ENCODE data around the gene HNF4A. TPM values are rescaled to one million over a fixed set of nuclear protein-coding genes. Genes with fewer than 3 reads are reported as not detected.

The HNF4A gene
- total RNA-seq, 4 donors from 2014 or later, result 0.63 TPM; not detected in 3

GRCh38 chr20:44349349-44349748 lies 6.2 kb upstream of the HNF4A start:
- H3K4me1 ChIP-seq, result no peaks in the 10 kb centered on the region
- whole genome bisulfite sequencing, result 81% methylated on average over 3 of the region's 3 CpGs
- TF ChIP-seq CTCF (IDR thresholded peaks at IDR 0.05), result no peak
- TF ChIP-seq POLR2A (IDR thresholded peaks at IDR 0.05; ENCODE audit: low read depth), result no peak
- TF ChIP-seq EP300 (IDR thresholded peaks at IDR 0.05), result no peak
- no peak for TF ChIP-seq POLR2AphosphoS5 (IDR thresholded peaks at IDR 0.05)

GRCh38 chr20:44350567-44350966 lies 4.9 kb upstream of the HNF4A start:
- intact Hi-C loops (cut with DNase I), result no loop called here
- no peak for DNase-seq (ENCODE audit: extremely low spot score)
- H3K27ac ChIP-seq (replicated peaks in 1 of 4), result no peak overlapping the region
- no peaks in the 10 kb centered on the region for H3K9me3 ChIP-seq
- H3K36me3 ChIP-seq, result no peaks in the 10 kb centered on the region
- no peaks in the 10 kb centered on the region for H3K4me1 ChIP-seq
- WGBS, result 86% methylated on average over 6 of the region's 6 CpGs
- TF ChIP-seq POLR2A (IDR thresholded peaks at IDR 0.05; ENCODE audit: low read depth) (no peak), CTCF (IDR thresholded peaks at IDR 0.05) (no peak), EP300 (IDR thresholded peaks at IDR 0.05) (no peak), POLR2AphosphoS5 (IDR thresholded peaks at IDR 0.05) (no peak)
- peaks cover 0 to 35% (median 0%) of the 10 kb centered on the region in 4 donors for H3K27me3 ChIP-seq
- H3K4me3 ChIP-seq, result no peak overlapping the region

More at GRCh38 chr20:44349349-44349748, 6.2 kb upstream of the HNF4A start:
- no peak overlapping the region for H3K4me3 ChIP-seq
- H3K36me3 ChIP-seq, result no peaks in the 10 kb centered on the region
- no peaks in the 10 kb centered on the region for H3K9me3 ChIP-seq
- intact Hi-C loops (cut with DNase I), result no loop called here
- peaks cover 0 to 28% (median 0%) of the 10 kb centered on the region in 4 donors for H3K27me3 ChIP-seq
- DNase-seq (ENCODE audit: extremely low spot score), result no peak
- H3K27ac ChIP-seq (replicated peaks in 1 of 4), result no peak overlapping the region

DNA sequence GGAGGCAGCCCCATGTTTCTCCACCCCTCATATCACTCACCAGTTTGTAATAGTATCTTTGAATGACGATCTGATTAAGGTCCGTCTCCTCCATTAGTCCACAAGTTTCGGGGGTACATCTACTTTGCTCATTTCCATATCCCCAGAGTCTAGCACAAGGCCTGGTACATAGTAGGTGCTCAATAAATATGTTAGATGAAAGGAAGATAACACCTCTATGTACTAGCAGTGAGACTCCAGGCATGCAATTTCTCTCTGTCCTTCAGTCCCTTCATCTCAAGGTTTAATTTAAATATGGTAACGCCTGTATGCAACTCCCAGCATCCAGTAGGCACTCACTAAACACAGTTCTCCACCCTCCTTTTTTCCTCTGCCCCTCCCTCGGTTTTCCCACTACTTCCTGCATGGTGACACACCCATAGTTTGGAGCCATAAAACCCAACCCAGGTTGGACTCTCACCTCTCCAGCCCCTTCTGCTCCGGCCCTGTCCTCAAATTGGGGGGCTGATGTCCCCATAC lies 461 bp upstream of the HNF4A start:
- Histone ChIP-seq H3K27me3 (peaks cover 0 to 45% (median 0%) of the 10 kb centered on the region in 4 donors), H3K36me3 (no peaks in the 10 kb centered on the region), H3K4me1 (peaks cover 0 to 5% (median 2%) of the 10 kb centered on the region in 4 donors), H3K4me3 (no peak overlapping the region), H3K9me3 (no peaks in the 10 kb centered on the region), H3K27ac (replicated peaks in 1 of 4) (no peak overlapping the region)
- TF ChIP-seq POLR2A (IDR thresholded peaks at IDR 0.05; ENCODE audit: low read depth) (no peak), EP300 (IDR thresholded peaks at IDR 0.05) (no peak), CTCF (IDR thresholded peaks at IDR 0.05) (no peak), POLR2AphosphoS5 (IDR thresholded peaks at IDR 0.05) (no peak)
- intact Hi-C loops (cut with DNase I), result no loop called here
- DNase-seq (ENCODE audit: extremely low spot score), result no peak
- 92% methylated on average over 6 of the region's 6 CpGs for WGBS

DNA sequence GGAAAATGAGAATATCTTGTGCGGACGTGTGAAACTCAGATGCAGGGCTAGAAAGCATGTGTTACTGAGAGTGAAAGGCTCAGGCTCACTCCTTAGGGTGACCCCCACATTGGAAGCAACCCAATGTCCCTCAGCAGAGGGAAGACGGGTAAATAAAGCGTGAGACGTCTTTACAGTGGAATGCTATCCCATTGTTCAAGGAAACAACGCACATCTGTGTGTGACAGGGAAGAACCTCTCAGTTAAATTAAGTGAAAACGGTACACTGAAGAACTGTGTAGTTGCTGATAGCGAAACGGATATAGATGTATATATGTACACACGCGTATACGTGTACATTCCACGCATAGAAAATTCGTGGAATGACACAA lies 839 bp downstream of the HNF4A start:
- intact Hi-C loops (cut with DNase I), result no loop called here
- Histone ChIP-seq H3K4me1 (peaks cover 0 to 5% (median 2%) of the 10 kb centered on the region in 4 donors), H3K27me3 (peaks cover 0 to 45% (median 0%) of the 10 kb centered on the region in 4 donors), H3K9me3 (no peaks in the 10 kb centered on the region), H3K27ac (replicated peaks in 1 of 4) (no peak overlapping the region), H3K4me3 (no peak overlapping the region), H3K36me3 (no peaks in the 10 kb centered on the region)
- no peak for DNase-seq (ENCODE audit: extremely low spot score)
- TF ChIP-seq POLR2A (IDR thresholded peaks at IDR 0.05; ENCODE audit: low read depth), result no peak
- TF ChIP-seq POLR2AphosphoS5 (IDR thresholded peaks at IDR 0.05), result no peak
- no peak for TF ChIP-seq CTCF (IDR thresholded peaks at IDR 0.05)
- no peak for TF ChIP-seq EP300 (IDR thresholded peaks at IDR 0.05)
- WGBS, result 73% methylated on average over 14 of the region's 14 CpGs

DNA sequence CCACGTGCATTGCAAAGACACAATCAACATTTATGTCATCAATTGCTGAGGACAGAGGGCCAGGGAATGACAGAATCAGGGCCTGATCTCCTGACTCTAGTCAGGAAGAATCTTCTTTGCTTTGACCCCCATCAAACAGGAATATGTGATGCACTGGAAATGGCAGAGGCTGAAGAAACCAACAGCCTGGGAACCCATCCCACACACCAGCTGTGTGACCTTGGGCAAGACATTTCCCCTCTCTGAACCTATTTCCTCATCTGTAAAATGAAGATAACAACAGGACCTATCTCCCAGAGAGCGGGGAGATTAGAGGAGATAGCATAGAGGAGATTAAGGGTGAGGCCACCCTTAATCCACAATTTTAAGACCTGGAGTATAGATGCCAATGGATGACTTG lies 1.5 kb downstream of the HNF4A start:
- no peak for TF ChIP-seq POLR2A (IDR thresholded peaks at IDR 0.05; ENCODE audit: low read depth)
- TF ChIP-seq POLR2AphosphoS5 (IDR thresholded peaks at IDR 0.05), result no peak
- TF ChIP-seq CTCF (IDR thresholded peaks at IDR 0.05), result no peak
- TF ChIP-seq EP300 (IDR thresholded peaks at IDR 0.05), result no peak
- no peaks in the 10 kb centered on the region for H3K36me3 ChIP-seq
- WGBS, result 57% methylated on average over 2 of the region's 2 CpGs
- H3K4me1 ChIP-seq, result peaks cover 0 to 5% (median 2%) of the 10 kb centered on the region in 4 donors
- H3K27ac ChIP-seq (replicated peaks in 1 of 4), result no peak overlapping the region
- no peaks in the 10 kb centered on the region for H3K9me3 ChIP-seq
- H3K4me3 ChIP-seq, result no peak overlapping the region
- peaks cover 0 to 45% (median 0%) of the 10 kb centered on the region in 4 donors for H3K27me3 ChIP-seq
- intact Hi-C loops (cut with DNase I), result no loop called here
- no peak for DNase-seq (ENCODE audit: extremely low spot score)

Measured in esophagus muscularis mucosa (tissue), 4 donors.